SKM-1 (cell line): ENCODE results near the gene FECH.

Experiments
- DNase-seq: peaks from one replicate; lab custom pipeline; 2025; ENCODE audit not compliant: unreplicated experiment; lab: John Stamatoyannopoulos, UW

Gene FECH

DNA sequence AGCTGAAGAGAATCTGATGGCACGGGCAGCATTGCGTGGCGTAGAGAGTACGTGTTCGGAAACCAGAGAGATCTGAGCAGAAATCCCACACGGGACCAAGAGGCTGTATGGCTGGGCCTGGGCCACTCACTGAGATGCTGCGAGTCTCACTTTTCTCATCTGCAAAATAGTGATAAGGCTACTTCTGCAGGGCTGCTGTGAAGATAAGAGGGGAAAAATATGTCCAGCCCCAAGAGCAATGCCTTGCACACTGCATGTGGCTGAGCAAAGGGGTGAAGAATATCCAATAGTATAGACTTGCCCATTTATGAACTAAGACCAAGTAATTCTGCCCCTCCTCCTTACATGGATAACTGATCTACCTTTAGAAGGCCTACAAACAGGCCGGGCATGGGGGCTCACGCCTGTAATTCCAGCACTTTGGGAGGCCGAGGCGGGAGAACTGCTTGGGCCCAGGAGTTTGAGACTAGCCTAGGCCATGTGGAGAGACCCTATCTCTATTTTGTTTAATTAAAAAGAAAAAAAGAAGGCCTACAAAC, 3.1 kb downstream of the FECH start:
- DNase-seq: no peak

DNA sequence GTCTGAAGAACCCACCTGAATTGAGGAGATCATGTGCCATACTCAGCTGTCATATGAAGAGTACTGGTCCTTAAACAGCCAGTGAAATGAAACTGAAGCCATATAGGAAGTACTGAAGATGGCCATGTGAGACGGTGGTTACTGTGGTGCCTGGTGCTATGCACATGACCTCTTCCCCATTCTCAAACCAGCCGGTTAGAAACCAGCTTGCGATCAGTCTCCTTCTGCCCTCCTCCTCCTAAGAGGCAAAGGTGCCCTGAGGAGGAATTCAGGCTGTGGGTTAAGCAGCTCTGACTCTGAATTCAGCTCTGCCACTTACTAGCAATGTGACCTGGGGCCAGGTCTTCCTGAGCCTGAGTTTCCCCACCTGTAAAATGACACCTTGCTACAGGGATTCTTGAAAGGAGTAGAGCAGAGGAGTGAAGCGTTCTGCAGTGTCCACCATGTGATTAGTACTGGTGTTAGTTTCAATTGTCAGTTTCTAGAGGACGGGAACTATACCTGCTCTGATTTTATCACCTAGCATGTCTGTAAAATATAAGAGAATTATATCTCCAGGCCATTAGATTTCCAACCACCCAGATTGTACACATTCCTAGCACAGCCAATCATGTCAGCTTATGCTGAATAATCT, 5.1 kb downstream of the FECH start:
- peak; percentile 83 for DNase-seq

DNA sequence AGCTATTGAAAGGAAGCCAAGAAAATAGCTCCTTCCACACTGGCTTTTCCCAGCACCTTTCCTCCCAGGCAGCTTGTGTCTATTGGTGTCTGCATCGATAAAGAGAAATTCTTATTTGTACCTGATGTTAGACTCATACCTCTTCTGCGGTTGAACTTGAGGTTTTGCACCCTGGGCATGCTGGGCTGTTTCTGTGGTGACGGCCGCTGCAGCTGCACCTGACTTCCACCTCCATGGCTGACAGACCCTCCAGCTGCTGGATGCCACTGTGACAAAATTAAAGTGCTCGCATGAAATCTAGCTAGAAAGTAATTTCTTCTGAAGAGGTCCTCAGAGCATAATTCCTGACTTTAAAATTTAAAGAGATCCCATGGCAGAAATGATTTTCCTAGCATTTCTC, 6.6 kb downstream of the FECH start:
- no peak for DNase-seq

DNA sequence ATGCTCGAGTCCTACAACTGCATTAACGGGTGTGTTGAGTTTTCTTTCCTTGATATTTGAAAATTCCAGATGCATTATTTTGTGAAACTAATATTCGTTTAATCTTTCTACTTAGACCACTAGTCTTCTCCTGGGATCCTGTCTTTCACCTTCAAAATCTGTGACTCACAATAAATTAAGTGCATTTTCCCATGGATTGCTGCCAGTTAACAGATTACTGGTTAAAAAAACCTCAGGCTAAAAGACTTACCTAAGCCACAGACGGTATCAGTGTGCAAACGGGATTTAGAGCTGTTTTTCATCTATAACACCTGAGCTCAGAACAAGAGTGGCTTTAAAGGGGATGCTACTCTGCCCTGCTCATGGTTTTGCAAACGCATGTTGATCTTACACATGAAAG, 10.2 kb downstream of the FECH start:
- DNase-seq: no peak

DNA sequence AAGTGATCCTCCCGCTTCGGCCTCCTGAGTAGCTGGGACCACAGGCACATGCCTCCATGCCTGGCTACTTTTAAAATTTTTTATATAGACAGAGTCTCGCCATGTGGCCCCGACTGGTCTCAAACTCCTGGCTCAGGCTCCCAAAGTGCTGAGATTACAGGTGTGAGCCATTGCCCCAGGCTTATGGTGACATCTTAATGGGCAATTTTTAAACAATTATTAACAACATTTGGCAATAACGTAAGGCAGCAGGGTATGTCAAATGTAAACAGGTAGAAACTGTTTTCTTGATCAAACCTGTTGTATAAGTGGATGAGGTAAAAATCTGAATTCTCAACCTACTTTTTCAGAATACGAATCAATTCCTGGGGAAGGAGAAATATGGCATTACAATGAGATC, 11.0 kb downstream of the FECH start:
- no peak for DNase-seq

DNA sequence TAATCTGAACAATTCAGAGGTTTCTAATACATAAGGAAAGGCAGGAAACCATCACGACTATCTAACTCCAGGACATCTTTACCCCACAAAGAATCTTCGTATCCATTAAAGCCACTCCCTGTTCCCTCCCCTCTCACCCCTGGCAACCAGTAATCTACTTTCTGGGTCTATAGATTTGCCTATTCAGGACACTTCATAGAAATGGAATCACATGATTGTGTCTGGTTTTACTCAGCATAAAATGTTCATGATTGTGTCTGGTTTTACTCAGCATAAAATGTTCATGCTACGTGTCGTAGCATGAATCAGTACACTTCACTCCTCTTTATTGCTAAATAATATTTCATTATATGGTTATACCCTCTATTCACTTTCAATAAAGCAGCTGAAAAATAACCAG, 11.6 kb downstream of the FECH start:
- DNase-seq: no peak

DNA sequence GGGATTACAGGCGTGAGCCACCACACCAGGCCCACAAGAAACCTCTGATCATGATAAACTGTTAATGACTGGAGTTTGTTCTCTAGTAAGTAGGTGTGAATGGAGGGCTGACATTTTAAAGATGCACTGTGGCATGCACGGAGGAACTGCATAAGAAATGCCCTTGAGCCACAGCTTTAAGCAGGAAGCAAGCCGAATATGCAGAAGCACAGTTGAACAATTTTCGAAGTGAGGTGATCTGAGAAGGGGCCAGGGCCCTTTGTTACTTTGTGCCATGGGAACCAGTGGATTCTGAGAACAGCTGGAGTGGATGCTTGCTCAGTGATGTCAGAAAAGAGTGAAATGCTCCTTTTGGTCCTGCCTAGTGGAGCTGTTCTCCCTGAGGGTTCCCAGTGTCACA, 16.3 kb downstream of the FECH start:
- no peak for DNase-seq

DNA sequence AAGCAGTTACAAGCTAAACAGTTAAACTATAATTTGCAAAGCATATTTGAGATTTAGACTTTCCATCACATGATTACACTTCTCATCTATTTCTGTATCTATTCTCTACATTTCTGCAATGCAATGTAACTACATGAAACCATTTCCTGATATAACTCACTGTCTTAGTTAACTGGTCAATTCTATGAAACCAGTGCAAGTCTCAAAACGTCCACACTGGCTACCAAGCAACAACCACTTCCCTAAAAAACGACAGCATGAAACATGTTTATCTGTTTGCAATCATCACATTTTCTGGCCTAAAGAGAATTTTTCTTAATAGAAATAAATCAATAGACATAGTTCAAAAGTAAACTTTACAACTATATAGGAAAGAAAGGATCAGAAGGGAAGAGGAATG, 17.4 kb downstream of the FECH start:
- no peak for DNase-seq

DNA sequence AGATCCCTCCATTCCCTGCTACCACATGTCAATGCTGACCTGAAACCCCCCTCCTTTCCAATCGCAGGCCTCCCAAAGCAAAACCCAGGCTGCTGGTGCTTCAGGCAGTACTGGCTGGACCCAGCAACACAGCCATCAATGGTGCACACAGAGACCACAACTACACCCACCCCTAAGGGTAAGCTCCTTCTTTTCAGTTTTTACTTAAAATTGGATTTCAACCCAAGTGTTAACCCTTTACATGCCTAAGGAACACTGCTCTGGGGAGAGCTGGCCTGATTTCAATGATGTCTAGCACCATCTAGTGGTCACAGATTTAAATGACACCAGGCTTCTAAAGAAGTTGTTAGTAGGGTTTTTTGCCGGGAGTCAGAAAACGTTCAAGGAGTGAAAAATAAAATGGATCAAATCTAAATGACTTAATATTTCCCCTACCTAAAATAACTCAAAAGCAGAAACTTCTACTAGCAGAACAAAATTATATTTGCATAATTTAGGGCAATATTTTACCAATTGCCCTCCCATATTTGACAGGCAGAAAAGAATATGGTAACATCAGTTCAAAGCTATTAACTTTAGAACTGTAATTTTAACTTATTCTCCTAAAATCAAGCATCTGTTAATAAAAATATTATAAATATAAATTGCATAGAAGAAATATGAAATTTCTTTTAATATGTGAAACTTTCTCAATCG, 24.6 kb downstream of the FECH start:
- DNase-seq: peak; percentile 59

DNA sequence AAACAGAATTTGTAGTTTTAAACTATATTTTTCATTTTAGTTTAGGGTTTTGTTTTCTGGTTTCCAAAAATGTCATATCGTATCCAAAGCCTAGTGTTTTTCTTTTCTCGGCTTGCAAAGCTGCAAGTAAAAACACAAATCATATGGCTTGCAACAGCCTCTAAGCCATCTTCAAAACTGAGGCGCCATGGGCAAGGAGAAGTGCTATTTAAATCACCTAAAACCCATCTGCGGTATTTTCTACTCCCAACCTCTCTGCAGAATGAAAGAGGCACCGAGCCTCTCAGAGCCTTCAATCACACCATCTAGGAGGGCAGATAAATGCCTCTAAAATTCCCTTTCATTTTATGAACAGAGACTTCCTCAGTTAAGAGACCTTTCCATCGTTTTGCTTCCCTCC, 25.2 kb downstream of the FECH start:
- DNase-seq: no peak

DNA sequence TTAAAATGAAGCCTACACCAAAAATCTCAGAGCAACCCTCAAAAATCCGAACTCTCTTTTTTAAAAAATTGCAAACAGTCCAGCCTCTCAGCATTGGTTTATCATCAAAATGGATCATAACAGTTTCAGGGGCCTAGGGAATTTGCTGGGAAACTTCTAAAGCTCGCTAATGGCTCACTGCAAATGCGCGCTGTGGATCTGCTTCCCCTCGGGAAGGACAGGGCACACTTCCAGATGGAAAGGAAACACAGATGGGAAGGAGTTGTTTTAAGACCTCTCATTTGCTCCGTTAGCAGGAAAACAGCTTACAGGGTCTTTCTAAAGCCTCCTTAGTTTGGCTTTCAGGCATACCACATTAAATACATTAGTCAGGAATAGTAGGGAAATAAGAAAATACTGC, 27.2 kb downstream of the FECH start:
- DNase-seq: no peak

DNA sequence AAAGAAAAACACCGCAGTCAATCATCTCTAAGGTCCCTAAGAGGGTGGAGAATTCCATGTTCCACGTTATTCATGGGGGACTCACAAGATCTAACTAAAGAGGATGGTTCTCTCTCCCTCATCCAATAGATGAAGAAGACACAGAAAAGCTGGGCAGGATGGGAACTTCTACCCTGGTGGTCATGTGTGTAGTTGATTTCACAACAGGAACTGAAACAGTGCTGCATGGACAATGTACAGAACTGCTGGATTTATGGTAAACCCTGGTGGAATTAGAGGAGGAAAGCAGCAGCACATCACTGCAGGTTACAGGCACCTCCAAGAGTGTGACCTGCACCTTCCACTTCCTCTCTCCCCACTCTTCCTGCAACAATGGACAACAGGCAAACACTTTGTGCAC, 31.4 kb downstream of the FECH start:
- DNase-seq: no peak

DNA sequence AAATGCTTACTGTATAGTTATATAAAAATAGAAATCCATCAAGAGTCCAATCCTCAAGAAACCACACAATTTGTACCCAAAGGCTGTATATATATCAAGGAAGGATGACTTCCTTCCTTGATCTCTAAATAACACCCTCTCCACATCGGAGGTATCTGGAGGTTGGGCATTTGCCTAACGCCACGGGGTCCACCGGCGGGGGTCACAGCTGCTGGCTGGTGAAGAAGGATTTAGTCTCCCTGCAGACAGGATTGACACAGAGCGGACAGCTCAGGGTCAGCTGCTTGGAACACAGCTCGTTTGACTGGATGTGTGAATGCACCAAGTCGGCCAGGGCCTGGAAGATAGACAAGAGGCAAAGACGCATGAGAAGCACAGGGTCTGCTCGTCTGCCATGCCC, 36.0 kb downstream of the FECH start:
- DNase-seq: no peak

DNA sequence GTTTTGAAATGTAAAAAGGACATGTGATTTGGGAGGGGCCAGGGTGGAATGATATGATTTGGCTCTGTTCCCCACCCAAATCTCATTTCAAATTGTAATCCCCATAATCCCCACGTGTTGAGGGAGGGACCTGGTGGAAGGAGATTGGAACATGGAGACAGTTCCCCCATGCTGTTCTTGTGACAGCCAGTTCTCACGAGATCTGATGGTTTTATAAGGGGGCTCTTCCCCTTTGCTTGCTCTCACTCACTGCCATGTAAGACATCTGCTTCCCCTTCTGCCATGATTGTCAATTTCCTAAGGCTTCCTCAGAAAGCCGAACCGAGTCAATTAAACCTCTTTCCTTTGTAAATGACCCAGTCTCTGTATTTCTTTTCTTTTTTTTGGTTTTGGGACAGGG, 39.2 kb downstream of the FECH start:
- DNase-seq: no peak

DNA sequence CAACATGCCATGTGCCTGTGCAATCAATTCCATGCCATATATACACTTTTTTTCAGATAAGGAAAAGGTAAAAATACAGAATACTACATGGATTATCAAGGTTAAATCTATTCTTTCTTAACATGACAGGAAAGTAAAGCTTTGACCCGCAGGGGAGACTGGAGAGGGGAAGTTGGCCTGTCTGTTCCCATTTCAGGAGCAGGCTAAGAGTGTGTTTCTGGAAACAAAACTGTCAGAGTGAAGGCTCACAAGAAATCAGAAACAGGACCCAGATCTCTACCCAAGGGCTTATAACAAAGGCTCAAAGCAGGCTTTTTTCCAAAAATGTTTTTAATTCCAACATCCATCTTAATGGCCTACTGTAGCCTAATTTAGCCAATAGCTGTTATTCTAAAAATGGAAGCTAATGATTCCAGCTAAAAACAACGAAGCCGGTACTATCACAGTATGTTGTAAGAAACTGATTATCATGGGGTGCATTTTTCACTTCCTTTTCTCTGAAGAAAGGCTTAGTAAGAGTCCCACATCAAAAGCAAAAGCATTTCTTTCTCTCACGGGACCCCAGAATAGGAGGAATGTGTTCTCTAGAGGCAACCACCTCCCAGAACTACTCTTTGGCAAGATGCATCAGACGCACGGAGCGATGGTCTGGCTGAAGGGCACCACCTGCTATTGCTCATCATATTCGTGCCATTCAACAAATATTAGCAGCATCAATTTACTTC, 41.4 kb downstream of the FECH start:
- peak; percentile 31 for DNase-seq

DNA sequence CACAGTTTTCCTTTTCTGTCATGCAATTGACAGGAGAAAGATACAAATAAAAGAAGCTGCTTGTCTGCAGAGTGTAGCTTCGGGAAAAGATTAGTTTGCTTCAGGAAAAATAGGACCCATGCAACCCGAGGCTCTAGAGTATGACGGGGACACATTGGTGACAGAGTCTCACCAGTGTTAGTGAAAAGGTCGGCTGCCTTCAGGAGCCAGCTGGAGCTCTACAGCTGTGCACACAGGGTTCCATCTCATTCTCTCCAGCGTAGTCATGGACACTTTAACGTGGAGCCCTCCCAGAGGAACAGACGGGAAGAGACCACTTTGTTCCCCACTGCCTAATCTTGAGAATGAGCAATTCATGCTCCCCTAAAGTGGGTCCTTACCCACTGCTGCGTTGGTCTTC, 42.9 kb downstream of the FECH start:
- DNase-seq: no peak

DNA sequence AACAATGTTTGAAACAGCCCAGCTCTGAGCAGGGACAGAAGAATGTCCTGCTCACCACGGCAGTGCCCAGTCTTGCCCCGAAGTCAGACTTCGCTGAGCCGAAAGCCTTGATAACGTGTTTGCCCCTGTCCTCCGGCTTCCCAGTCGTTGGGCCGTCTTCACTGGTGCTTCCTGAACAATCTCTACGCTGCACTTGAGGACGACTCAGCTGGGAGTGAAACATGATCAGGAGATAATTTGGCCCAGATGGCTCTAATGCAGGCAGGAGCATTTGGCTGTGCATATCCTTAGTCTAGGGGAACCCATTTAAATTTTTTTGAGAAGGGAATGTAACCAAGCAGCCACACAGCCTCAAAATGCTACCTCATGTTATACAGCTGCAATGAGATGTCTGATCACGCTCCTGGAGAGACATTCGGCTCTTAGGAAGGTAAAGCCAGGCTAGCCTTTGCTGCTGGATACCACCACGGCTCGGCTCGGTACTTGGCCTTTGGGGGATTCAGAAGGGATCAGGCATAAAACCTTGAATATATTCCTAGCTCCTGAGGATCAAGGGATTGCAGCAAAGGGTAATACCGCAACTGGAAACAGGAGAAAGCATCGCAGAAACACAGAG, 43.6 kb downstream of the FECH start:
- DNase-seq: no peak

DNA sequence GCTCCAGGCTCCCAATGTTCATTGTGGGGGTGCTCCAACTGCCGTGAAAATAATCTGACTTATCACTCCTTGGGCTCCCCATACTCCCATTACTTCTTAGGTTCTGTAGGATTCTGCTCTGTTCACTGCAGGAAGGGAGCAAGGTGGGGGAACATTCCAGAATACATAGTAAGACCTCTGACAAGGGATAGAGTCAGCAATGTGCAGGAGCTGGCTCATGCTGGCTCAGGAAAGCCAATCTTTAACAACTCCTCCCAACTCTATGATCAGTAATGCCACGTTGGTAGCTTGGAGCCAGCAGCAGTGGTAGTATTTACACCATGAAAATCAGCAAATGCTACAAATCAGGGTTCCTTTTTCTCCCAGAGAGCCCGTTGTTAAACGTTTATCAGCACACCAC, 44.4 kb downstream of the FECH start:
- no peak for DNase-seq

DNA sequence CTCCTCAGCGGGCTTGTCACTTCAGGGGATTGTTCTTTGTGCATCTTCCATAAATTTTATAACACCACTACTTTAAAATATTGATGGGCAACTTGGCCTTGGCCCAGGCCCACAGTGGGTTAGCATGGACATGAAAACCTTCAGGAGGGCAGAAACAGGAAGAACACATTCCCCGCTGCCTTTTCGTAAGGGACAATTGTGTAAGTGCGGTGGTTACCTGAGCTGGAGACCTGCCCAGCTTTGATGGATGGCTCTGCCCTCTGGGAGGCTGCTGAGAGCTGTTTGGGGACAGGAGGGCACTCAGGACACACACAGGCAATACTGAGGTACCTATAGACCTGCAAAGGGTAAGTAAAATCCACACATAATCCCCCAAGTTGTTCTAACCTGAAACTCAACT, 46.8 kb downstream of the FECH start:
- no peak for DNase-seq

DNA sequence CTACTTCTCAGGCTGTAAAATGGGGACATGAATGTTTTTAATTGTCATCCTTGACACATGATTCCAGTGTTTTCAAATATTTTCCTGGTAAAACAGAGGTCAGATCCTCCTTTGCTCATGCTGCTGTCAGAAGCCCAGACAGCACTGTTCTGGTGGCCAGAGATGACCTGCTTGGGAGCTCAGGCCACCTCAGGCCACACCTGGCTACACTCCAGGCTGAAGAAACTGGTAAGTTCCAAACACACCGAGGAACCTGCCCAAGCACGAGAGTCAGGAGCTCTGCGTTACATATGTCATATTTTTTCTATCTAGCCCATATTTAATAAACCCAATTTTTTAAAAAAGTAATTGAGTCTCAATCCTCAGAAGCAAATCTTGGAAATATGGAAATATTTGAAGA, 47.9 kb downstream of the FECH start:
- DNase-seq: no peak

DNA sequence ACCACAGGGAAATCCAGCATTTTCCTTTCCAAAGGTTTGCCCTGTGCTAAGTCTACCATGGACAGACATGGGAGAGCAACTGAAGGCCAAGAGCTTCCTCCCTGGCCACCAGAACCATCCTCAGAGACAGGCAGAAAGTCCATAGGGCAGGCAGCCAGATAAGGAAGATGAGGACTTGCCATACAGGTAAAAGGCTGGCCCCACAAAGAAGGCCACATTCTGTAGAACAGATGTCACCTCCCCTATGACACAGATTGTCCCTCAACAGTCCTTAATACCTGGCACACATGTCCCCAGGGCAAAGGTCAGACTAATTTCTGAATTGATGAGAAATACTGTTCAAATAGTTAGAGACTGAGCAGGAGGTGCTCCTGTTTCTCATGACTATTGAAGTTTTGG, 52.0 kb downstream of the FECH start:
- no peak for DNase-seq
